Psoas muscle (tissue), 8 donors: ENCODE measurements around the gene MCTP2. TPM values are rescaled to one million over a fixed set of nuclear protein-coding genes. Genes with fewer than 3 reads are reported as not detected.

Experiments
- ATAC-seq, 4 donors: fragments of 200-7000 bp; cut with Tn5 transposase; one replicate each; pipeline ENCODE4 v1.9.1; 2020; ENCODE audit warnings: moderate library complexity in 3 of 4, mild to moderate bottlenecking in 2 of 4
- DNase-seq, 2 donors: peaks; one replicate each; pipeline ENCODE4 v3.0.0-alpha.2; 2020
- H3K27ac ChIP-seq: fragments of 200-600 bp; one replicate; pipeline ENCODE4 v1.8.0; 2022
- H3K27me3 ChIP-seq, 3 donors: fragments of 200-600 bp in 1 of 3; one replicate each; pipeline versions ENCODE4 v1.6.1 to v1.8.0; 2013 to 2022; ENCODE audit warnings: low read length in 2 of 3, mild to moderate bottlenecking in 2 of 3, moderate library complexity in 1 of 3; ENCODE audit not compliant: insufficient read depth in 3 of 3
- H3K36me3 ChIP-seq, 2 donors: fragments of 200-600 bp in 1 of 2; one replicate each; pipeline versions ENCODE4 v1.6.1 to v1.8.0; 2013 to 2022; ENCODE audit warnings: low read depth in 1 of 2, mild to moderate bottlenecking in 1 of 2, moderate library complexity in 1 of 2; ENCODE audit not compliant: insufficient read depth in 1 of 2
- H3K4me1 ChIP-seq: fragments of 200-600 bp; one replicate; pipeline ENCODE4 v1.8.0; 2022
- H3K4me3 ChIP-seq: fragments of 200-600 bp; one replicate; pipeline ENCODE4 v1.8.0; 2022; ENCODE audit warnings: mild to moderate bottlenecking
- H3K9me3 ChIP-seq: fragments of 200-600 bp; one replicate; pipeline ENCODE4 v1.8.0; 2022
- WGBS, 3 donors: extraction: QIAGEN DNeasy Blood & Tissue Kit; methylation state at CpG; one replicate each; pipeline versions ENCODE4 v1.1.6 to v1.1.7; 2013; 5-methylcytosine and 5-hydroxymethylcytosine counted together
- intact Hi-C, 2 donors: fragments of 100-400 bp; cut with DNase I; formaldehyde crosslinking; loops; one replicate each; pipeline versions ENCODE4 v1.11.0 to v1.14.2; 2022
- polyA plus RNA-seq, 3 donors: library from polyadenylated mRNA; stranded (reverse); fragments of 200-250 nt; gene quantifications; one replicate each; pipeline ENCODE4 v1.2.3, GENCODE V29; 2013
- total RNA-seq, 4 donors: library from RNA; stranded (reverse); fragmentation: NEBNext Ultra II Directional in 2 of 4; extraction: Animal tissue kit (Norgen Biotek cat#: 25700) in 2 of 4; gene quantifications; one replicate each; pipeline versions ENCODE4 v1.2.1 to v1.2.4, GENCODE V29; 2021 to 2023
- TF ChIP-seq, protein P1 (sequence below): fragments of 200-600 bp; IDR thresholded peaks from one replicate; pipeline ENCODE4 v1.8.0; 2022; ENCODE audit warnings: antibody characterized with exemption
- donor health status: healthy with polysubstance abuse.
- donor health status: DM: no; HTN: no; CAD: no; lungs with moderate emphysema.
- donor health status: Bipolar disorder and iron deficiency.
- donor health status: healthy.
- donor health status: DM: yes; HTN: yes; CAD: no.
- donor health status: DM: no; HTN: no; CAD: no.
- donor health status: DM: no; HTN: no; CAD: no.
- donor health status: DM: yes; HTN: yes; CAD: no.

The MCTP2 gene
- total and polyA plus RNA-seq, 7 donors: 0.01 to 1.1 (median 0.33) TPM; not detected in 1

DNA sequence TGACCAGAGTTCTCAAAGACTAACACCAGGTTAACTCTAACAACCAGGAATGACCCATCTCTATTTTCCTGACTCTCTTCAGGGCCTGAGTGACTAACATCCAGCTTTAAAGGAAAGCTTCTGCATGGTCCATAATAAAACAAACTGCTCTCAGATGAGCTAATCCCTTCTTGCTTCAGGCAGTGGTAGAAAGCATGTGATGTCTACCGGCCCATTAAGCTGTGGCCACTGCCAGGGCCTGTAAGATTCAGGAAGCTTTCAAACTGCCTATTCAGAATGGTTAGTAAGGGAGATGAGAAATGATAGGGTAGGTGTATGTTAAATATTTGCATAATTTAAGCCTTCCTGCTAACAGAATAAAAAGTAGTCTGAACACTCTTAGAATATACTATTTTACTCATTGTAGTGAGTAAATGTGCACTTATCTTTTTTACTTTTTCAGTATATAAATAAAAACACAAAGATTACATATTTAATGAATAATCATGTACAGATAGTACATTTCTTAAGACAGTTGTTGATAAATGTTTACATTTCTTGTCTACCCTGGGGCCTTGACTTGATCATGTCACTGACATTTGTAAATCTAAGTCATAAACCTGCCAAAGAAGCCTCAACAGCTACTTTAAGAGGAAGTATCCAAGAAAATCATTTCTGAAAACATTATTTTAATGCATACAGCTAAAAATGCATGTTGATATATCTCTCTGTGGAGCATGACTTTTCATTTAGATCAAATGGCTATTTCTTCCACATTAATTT is 222.0 kb downstream of the MCTP2 start:
- Histone ChIP-seq H3K4me1 (no peaks in the 10 kb centered on the region), H3K27me3 (no peaks in the 10 kb centered on the region), H3K4me3 (no peak overlapping the region), H3K27ac (no peak overlapping the region), H3K36me3 (no peaks in the 10 kb centered on the region), H3K9me3 (no peaks in the 10 kb centered on the region)
- WGBS, 3 donors: 71 to 86% (median 77%) methylated on average over 1 of the region's 1 CpG
- DNase-seq (no peak), ATAC-seq (no peak)
- TF ChIP-seq, protein P1, sequence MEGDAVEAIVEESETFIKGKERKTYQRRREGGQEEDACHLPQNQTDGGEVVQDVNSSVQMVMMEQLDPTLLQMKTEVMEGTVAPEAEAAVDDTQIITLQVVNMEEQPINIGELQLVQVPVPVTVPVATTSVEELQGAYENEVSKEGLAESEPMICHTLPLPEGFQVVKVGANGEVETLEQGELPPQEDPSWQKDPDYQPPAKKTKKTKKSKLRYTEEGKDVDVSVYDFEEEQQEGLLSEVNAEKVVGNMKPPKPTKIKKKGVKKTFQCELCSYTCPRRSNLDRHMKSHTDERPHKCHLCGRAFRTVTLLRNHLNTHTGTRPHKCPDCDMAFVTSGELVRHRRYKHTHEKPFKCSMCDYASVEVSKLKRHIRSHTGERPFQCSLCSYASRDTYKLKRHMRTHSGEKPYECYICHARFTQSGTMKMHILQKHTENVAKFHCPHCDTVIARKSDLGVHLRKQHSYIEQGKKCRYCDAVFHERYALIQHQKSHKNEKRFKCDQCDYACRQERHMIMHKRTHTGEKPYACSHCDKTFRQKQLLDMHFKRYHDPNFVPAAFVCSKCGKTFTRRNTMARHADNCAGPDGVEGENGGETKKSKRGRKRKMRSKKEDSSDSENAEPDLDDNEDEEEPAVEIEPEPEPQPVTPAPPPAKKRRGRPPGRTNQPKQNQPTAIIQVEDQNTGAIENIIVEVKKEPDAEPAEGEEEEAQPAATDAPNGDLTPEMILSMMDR: no peak
- intact Hi-C loops: no loop called here

DNA sequence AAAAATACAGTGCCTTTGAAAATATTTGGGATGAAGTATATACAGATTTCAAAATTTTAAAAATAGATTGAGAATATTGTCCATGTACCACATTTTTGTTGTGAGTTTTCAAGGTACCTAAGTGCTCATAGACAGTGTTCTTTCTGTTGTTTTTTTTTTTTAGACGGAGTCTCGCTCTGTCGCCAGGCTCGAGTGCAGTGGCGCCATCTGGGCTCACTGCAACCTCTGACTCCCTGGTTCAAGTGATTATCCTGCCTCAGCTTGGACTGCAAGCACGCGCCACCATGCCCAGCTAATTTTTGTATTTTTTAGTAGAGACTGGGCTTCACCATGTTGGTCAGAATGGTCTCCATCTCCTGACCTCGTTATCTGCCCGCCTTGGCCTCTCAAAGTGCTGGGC is 223.9 kb downstream of the MCTP2 start:
- Histone ChIP-seq H3K36me3 (no peaks in the 10 kb centered on the region), H3K4me3 (no peak overlapping the region), H3K27ac (no peak overlapping the region), H3K27me3 (no peaks in the 10 kb centered on the region), H3K4me1 (no peaks in the 10 kb centered on the region), H3K9me3 (no peaks in the 10 kb centered on the region)
- TF ChIP-seq, protein P1: no peak
- WGBS, 3 donors: 94 to 96% (median 94%) methylated on average over 9 of the region's 9 CpGs
- ATAC-seq (no peak), DNase-seq (no peak)
- intact Hi-C loops: no loop called here

DNA sequence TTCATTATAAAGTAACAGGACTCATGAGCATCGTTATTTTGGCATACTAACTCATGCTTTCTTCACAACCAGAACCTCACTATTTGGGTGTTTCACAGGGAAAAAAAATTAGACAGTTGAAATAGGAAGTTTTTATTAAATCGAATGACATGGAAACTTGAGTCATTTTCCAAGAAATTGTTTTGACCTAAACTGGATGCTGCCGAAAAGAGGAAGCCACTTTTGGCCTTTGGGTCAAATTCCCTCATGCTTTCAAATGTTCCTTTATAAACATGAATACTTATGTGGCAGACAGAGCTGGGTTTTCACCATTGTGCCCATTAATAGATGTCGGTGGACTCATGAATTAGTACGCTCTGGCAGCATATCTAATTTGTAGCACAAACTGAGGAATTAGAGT is 224.9 kb downstream of the MCTP2 start:
- H3K4me3 ChIP-seq: no peak overlapping the region
- H3K9me3 ChIP-seq: no peaks in the 10 kb centered on the region
- TF ChIP-seq, protein P1: no peak
- H3K27me3 ChIP-seq: no peaks in the 10 kb centered on the region
- H3K4me1 ChIP-seq: no peaks in the 10 kb centered on the region
- 27 to 39% (median 28%) methylated on average over 5 of the region's 5 CpGs for WGBS, 3 donors
- H3K36me3 ChIP-seq: no peaks in the 10 kb centered on the region
- intact Hi-C loops: no loop called here
- no peak overlapping the region for H3K27ac ChIP-seq
- DNase-seq: no peak
- ATAC-seq: no peak

DNA sequence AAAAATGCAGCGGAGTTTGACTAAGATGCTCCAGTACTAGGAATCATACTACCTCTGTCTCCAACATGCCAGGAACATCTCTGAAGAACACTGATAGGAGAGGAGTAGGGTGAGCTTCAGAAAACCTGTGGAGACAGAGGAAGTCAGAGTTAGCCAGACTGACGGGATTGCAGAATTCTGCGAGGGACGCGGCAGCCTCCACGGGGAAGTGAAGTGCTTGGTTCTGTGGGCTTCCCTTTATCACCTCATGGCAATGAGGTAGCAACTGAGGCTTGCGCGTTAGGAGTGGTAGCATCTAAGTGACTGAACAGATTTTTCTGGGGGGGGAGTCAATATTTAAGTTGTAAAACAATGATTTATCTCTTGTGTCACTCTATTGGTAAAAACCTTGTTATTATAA is 226.3 kb downstream of the MCTP2 start:
- no peak overlapping the region for H3K4me3 ChIP-seq
- no peak overlapping the region for H3K27ac ChIP-seq
- no peaks in the 10 kb centered on the region for H3K27me3 ChIP-seq
- DNase-seq (no peak), ATAC-seq (no peak)
- intact Hi-C loops: no loop called here
- 75 to 89% (median 85%) methylated on average over 8 of the region's 8 CpGs for WGBS, 3 donors
- no peaks in the 10 kb centered on the region for H3K36me3 ChIP-seq
- TF ChIP-seq, protein P1: no peak
- no peaks in the 10 kb centered on the region for H3K4me1 ChIP-seq
- no peaks in the 10 kb centered on the region for H3K9me3 ChIP-seq

DNA sequence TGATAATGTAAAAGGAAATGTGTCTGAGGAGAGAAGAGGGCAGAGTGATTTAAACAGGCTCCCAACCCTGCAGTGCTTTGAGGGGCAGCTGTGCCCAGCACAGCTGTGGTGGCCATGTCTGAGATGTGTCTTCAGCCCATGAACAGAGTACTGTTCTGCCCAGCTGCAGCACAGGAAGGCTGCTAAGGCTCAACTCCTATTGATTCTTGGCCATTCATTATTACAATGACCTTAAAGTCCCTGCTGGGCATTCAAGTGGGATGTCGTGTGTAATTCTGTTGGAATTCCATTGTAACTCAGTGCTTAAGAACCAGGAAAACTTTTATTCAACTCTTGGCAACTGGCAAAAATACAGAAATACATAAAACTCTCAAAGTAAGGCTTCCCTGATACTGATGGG is 229.3 kb downstream of the MCTP2 start:
- no peak for ATAC-seq
- TF ChIP-seq, protein P1: no peak
- WGBS, 3 donors: 24 to 30% (median 29%) methylated on average over 1 of the region's 1 CpG
- Histone ChIP-seq H3K9me3 (no peaks in the 10 kb centered on the region), H3K36me3 (no peaks in the 10 kb centered on the region), H3K4me1 (no peaks in the 10 kb centered on the region), H3K4me3 (no peak overlapping the region), H3K27me3 (no peaks in the 10 kb centered on the region), H3K27ac (no peak overlapping the region)
- no peak for DNase-seq
- intact Hi-C loops: no loop called here
